GM18505 (cell line): ENCODE data around the gene RAB3GAP2.
A peak's percentile ranks its signal among the peaks of the same experiment; 100 is the strongest.
"Not testable (repeated sequence)": the region's sequence is repeated elsewhere in the genome, so short reads cannot be mapped to it uniquely, and the experiment has no call there.

Source experiments
- ATAC-seq: cut with Tn5 transposase; IDR thresholded peaks from one replicate; pipeline ENCODE4 v1.9.1; 2021; ENCODE audit not compliant: unreplicated experiment
- POLR2A ChIP-seq: IDR thresholded peaks from 4 replicates; pipeline ENCODE4 v1.6.1; 2011; ENCODE audit warnings: borderline replicate concordance; ENCODE audit not compliant: insufficient read depth, insufficient read length; ENCODE audit errors: extremely low read depth

Gene RAB3GAP2, protein sequence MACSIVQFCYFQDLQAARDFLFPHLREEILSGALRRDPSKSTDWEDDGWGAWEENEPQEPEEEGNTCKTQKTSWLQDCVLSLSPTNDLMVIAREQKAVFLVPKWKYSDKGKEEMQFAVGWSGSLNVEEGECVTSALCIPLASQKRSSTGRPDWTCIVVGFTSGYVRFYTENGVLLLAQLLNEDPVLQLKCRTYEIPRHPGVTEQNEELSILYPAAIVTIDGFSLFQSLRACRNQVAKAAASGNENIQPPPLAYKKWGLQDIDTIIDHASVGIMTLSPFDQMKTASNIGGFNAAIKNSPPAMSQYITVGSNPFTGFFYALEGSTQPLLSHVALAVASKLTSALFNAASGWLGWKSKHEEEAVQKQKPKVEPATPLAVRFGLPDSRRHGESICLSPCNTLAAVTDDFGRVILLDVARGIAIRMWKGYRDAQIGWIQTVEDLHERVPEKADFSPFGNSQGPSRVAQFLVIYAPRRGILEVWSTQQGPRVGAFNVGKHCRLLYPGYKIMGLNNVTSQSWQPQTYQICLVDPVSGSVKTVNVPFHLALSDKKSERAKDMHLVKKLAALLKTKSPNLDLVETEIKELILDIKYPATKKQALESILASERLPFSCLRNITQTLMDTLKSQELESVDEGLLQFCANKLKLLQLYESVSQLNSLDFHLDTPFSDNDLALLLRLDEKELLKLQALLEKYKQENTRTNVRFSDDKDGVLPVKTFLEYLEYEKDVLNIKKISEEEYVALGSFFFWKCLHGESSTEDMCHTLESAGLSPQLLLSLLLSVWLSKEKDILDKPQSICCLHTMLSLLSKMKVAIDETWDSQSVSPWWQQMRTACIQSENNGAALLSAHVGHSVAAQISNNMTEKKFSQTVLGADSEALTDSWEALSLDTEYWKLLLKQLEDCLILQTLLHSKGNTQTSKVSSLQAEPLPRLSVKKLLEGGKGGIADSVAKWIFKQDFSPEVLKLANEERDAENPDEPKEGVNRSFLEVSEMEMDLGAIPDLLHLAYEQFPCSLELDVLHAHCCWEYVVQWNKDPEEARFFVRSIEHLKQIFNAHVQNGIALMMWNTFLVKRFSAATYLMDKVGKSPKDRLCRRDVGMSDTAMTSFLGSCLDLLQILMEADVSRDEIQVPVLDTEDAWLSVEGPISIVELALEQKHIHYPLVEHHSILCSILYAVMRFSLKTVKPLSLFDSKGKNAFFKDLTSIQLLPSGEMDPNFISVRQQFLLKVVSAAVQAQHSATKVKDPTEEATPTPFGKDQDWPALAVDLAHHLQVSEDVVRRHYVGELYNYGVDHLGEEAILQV (N-terminal part only)

DNA sequence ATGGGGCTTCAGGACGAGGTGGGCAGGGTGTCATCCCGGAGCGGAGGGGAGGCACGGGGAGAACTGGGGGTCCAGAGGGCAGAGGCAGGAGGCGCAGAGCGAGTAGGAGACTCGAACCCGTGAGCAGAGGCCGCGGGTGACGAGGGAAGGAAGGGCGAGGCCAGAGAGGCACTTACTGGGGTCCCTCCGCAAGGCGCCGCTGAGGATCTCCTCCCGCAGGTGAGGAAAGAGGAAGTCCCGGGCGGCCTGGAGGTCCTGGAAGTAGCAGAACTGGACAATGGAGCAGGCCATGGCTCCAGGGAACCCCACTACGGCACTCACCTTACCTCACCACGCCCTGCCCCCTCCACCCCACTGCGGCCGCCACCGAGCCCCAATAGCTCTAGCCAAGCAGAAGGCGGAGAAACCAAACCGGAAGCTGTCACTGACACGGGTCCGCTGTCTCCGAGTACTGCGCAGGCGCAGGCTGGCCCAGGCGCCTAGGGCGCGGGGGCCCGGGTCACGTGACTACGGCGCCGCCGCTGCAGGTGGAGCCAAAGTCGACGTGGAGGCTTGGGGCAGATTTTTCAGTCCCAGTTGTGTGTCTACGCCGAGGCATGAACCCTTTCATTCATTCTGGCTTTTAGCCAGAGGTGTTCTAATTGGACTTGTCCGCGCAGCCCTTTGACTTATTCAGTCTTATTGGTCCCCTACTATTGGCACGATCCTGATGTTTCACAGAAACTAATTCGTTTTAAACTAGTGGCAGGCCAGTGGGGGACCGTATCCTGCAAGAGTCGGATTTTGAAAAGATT, at the start of gene RAB3GAP2:
TSS of gene RAB3GAP2 (minus strand) at position 407 of the 794 bp plus-strand sequence. CDS start at position 291, 116 bp downstream.
- peak; percentile 92 for TF ChIP-seq POLR2A
- ATAC-seq, result peak; percentile 97

DNA sequence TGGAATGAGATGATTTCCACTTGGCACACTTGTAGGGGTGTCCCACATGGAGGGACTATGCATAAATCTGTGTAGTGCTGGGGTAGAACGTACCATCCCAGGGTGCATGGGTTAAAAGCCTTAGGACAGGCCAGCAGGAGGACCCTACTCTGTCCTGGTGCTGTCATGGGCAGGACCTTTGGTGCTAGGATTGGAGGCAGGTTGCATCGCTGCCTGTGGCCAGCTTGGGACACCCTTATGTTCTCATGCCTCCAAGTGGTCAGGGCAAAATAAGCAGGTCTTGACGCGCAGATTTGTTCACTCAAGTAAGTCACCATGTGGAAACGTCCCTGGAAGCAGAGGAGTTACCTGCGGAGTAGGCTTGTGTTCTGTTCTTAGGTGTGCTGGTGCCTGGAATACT, 49.5 kb upstream of the RAB3GAP2 start:
- ATAC-seq, result no peak

DNA sequence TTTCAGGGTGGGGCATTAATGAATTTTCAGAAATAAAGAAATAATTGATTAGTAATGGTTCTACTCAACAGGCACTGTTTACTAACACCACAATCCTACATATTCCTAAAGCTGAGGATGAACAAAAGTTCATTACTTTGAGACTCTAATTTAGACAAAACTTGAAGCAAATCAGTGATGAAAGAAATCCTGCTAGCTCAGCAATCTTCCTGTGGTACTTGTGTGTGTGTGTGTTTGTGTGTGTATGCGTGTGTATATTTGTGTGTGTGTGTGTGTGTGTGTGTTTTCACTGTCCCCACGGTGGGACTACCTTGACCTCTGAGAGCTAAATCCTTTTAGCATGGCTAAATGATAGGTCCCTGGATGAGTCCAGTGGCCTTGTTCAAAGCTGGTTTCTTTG, 48.5 kb upstream of the RAB3GAP2 start:
- TF ChIP-seq POLR2A, result no peak
- no peak for ATAC-seq

More for the DNA sequence above, 49.5 kb upstream of the RAB3GAP2 start:
- no peak for TF ChIP-seq POLR2A

DNA sequence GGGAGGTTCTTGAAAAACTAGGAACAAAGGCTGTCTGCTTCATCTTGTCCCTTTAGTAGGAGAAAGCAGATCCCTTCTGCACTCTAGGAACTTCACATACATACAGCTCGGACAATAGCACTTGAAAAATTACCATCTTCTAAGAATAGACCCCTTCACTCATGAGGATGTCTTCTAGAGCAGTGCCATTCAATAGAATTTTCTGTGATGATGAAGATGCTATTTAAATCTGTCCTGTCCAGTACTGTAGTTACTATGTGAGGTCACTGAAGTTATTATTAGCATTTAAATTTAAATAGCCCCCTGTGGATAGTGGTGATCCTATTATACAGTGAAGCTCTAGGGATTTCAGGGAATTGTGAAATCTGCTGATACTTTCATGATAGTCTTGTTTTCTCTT, 46.4 kb upstream of the RAB3GAP2 start:
- TF ChIP-seq POLR2A, result no peak
- ATAC-seq, result no peak

DNA sequence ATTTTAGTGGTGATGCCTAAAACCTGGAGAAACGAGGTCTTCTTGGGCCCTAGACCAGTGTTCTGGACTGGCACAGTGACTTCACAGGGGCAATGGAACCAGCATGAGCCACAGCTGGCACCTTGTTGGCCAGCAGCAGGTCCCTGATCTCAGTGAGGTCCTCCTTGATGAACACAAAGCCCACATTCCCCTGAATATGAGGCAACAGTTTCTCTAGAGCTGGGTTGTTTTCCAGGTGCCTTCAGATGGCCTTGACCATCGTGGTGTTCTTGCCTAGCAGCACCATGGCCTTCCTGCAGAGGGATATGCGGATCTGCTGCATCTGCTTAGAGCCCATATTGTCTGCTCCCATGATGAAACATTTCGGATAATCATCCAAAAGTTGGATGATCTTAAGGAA, 44.9 kb upstream of the RAB3GAP2 start:
- no peak for ATAC-seq
- TF ChIP-seq POLR2A, result no peak

DNA sequence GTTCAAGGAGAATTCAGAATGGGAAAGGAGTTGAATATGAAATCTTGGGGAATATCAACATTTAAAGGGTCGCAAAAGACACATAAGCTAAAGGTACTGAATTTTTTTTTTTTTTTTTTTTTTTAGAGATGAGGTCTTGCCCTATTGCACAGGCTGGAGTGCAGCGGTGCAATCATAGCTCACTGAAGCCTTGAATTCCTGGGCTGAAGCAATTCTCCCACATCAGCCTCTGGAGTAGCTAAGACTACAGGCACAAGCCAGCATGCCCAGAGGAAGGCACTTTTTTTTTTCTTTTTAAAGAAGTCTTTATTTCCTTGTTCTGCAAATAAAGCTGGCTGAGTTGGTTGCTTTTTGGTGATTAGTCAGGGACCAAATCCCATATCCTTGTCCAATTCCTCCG, 44.1 kb upstream of the RAB3GAP2 start:
- no peak for ATAC-seq

DNA sequence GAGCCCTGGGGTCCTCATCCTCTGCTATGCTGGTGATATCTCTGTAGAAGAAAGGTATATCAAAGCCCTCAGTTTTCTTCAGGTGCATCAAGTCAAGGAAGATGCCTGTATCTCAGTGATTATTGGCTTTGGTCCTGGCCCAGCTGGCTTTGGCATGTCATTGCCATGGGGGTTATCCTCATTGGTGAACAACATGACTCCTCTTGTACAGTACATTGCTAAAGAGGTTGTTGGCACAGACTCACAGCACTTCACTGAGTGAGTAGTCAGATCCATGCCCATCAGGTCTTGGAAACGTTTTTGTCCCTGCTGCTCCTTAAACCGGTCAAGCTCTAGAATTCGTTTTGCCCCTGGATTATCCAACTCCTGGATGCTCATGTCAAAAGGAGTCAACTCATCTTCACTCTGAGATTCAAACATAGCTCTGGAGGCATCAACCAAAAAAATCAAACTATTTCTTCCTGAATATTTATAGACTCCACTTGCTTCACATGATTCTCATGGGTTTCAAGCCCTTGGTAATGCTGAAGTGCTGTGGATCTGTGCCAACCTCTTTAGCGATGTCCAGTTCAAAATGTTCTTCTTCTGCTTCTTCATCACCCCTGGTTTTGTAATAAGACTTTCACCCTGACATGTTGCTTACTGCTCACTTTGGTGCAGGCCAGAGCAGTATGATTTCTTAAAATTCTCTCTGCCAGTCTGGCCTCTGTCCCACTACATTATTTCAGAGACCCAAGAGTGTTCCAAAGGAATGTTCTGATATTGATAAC, 43.0 kb upstream of the RAB3GAP2 start:
- TF ChIP-seq POLR2A, result no peak
- ATAC-seq, result no peak

More for the DNA sequence above, 44.1 kb upstream of the RAB3GAP2 start:
- no peak for TF ChIP-seq POLR2A

DNA sequence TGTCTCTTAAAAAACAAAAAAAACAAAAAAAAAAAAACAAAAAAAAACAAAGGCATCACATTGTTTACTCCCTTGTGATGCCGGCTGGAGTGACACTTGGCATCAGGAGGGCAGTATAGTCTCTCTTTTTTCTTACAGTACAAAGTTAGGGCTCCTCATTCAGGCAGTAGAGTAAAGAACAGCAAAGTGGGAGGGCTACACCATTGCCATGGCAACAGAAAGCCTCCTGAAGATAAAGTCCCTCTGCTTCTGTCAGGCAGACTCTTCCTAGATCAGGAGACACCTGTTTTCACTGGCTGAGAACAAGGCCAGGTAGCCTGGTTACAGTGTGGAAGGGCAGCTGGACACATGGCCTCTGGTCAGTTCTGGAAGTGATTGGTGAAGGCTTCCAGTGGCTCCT, 41.3 kb upstream of the RAB3GAP2 start:
- ATAC-seq, result no peak

DNA sequence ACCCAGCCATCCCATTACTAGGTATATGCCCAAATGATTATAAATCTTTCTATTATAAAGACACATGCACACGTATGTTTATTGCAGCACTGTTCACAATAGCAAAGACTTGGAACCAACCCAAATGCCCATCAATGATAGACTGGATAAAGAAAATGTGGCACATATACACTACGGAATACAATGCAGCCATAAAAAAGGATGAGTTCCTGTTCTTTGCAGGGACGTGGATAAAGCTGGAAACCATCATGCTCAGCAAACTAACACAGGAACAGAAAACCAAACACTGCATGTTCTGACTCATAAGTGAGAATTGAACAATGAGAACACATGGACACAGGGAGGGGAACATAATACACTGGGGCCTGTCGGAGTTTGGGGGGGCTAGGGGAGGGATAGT, 37.9 kb upstream of the RAB3GAP2 start:
- ATAC-seq, result not testable (repeated sequence)

More for the DNA sequence above, 41.3 kb upstream of the RAB3GAP2 start:
- TF ChIP-seq POLR2A, result no peak

DNA sequence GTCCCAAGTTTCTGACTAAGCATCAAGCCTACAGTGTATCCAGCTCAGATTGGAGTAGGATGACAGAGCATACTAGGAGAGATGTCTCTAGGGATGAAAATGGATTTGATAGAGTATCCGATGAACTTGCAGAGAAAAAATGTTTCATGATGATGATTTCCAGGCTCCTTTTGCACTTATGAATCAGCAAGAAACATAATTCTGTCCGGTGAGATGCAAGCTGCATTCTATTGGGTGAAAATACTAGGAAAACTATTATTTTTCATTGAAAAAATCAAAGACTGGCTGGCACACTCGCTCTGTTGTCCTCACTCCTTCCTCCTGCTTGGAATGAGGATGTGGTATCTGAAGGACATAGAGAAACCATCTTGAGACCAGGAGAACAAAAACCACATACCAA, 35.4 kb upstream of the RAB3GAP2 start:
- no peak for ATAC-seq
- TF ChIP-seq POLR2A, result no peak

DNA sequence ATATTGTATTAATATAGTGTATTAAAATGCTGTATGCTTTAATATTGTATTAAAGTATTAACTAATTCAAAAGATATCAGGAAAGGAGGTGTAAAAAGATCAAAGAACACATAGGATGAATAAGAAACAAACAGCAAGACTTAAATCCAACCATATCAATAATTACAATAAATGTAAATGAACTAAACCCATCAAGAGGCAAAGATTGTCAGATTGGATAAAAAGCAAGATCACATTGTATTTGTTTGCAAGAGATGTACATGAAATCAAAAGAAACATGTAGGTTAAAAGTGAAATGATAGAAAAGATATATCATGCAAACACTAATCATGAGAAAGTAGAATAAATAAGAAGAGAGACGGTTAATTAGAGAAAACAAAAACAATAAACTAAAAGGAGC, 34.1 kb upstream of the RAB3GAP2 start:
- no peak for TF ChIP-seq POLR2A
- no peak for ATAC-seq

DNA sequence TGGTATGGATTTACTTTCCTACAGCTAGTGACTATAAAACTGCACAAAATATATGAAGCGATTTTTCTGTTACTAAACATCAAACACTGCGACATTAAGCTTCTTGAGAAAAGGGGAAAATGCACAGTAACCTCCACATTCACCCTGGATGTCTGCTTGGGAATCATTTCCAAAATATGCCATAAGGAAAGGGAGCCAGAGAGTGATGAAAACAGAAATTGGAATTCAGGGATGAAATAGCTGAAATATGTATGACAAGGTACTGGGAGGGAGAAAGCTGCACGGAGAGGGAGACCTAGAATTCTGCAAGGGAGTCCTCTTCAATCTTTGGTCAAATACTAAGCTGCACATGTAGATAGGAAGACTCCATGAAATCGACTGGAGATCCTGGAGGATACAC, 31.6 kb upstream of the RAB3GAP2 start:
- ATAC-seq, result no peak
- TF ChIP-seq POLR2A, result no peak

DNA sequence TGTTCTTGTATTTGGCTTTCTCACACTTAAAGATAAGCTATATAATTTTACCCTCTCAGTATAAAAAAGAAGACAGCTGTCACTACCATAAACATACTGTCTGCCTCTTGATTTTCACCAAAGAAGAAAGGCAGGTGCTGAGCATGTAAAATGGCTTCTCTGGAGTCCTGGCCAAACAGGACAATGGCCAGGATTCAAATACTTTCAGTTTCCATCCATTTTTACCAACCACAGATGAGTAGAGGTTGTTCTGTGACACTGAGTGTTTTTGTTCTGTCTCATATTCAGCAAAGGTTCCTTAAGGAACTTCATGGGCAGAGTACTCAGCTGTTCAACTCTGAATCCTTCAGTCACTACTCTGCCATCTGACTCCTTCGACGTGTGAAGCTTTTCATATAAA, 29.4 kb upstream of the RAB3GAP2 start:
- TF ChIP-seq POLR2A, result no peak
- ATAC-seq, result no peak
